OCI-LY7 (cell line): ENCODE measurements around the gene RNF180.

Source experiments
- EZH2phosphoT487 ChIP-seq: fragments of 200-600 bp; sonication (generic); IDR thresholded peaks from 2 replicates; pipeline ENCODE4 v1.6.1; 2018; ENCODE audit warnings: low read depth, borderline replicate concordance, mild to moderate bottlenecking, mixed run types, antibody characterized with exemption, low read length, moderate library complexity, mixed read lengths
- TF ChIP-seq, protein P1 (sequence below): fragments of 200-600 bp; sonication (generic); conservative IDR thresholded peaks from 2 replicates; pipeline ENCODE4 v1.5.1; 2014; ENCODE audit warnings: mild to moderate bottlenecking, antibody characterized with exemption, low read length, moderate library complexity, mixed read lengths

DNA sequence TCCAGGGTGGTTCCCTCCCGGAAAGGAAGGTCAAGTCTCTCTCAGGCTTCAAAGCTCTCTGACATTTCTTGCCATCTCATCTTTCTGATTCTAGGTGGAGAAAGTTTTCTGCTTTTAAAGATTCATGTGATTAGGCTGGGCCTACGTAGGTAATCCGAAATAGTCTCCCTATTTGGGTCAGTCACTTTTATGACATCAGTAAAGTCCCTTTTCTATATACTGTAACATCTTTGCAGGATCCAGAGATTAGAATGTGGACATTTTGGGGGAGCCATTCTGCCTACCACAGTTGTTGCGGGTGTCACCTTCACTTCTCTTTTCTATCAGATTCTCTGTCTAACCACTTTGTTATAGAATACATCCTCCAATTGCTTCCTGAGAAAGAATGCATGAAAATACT is 1.9 kb upstream of the RNF180 start:
- TF ChIP-seq, protein P1, sequence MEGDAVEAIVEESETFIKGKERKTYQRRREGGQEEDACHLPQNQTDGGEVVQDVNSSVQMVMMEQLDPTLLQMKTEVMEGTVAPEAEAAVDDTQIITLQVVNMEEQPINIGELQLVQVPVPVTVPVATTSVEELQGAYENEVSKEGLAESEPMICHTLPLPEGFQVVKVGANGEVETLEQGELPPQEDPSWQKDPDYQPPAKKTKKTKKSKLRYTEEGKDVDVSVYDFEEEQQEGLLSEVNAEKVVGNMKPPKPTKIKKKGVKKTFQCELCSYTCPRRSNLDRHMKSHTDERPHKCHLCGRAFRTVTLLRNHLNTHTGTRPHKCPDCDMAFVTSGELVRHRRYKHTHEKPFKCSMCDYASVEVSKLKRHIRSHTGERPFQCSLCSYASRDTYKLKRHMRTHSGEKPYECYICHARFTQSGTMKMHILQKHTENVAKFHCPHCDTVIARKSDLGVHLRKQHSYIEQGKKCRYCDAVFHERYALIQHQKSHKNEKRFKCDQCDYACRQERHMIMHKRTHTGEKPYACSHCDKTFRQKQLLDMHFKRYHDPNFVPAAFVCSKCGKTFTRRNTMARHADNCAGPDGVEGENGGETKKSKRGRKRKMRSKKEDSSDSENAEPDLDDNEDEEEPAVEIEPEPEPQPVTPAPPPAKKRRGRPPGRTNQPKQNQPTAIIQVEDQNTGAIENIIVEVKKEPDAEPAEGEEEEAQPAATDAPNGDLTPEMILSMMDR: no peak
- TF ChIP-seq EZH2phosphoT487: no peak
